ENCODE measurements around the gene PPEF1. TPM values are rescaled to one million over a fixed set of nuclear protein-coding genes. Genes with fewer than 3 reads are reported as not detected.

Gene PPEF1
- total RNA-seq, 2 experiments from 2014 or later: 0.30 to 0.60 TPM

Other genes starting within 250 kb of the PPEF1 start
- not detected for gene RS1, start 35.5 kb upstream of the PPEF1 start, total RNA-seq

All from activated naive CD4-positive, alpha-beta T cell treated with anti-CD3 and anti-CD28 coated beads for 36 hours (primary cell).